Measurements from ENCODE around the gene LTK.

The LTK gene

GRCh38 chr15:41530363-41530956 is 16.8 kb upstream of the LTK start:
- no peak for DNase-seq

DNA sequence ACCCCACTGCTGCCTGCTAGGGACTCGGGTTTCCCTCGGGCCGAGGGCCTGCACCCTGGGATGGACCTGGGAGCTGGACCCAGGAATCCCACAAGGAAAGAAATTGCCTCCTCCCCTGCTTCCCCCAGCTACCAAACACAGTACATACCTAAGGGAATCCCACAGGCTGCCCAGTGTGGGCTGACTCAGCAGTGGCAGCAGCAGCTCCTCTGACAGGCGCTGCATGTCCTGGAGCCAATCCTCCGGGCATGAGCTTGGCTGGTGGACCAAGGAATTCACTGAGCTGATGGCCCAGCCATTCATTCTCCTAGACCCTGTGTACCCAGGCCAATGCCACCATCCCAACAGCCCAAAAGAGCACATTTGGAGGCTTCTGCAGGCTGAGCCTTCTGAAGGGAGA is 9.5 kb upstream of the LTK start:
- DNase-seq, result no peak

DNA sequence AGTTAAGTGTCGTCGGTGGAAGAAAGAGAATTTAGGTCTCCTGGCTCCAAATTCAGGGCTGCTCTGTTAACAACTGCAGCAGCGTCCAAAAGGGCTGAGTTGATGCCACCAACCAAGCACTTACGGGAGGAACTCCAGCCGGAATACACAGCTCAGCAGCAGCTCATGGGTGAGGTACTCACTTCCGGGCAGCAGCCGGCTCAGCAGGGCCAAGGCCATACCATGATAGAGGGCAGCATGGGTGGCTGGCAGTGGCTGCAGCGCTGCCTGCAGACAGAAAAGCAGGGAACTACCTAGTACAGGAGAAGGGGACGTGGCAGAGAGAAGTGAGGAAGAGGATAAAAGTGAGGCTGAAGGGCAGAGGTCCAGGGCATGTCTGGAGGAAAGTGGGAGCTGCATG is 8.0 kb upstream of the LTK start:
- DNase-seq, result no peak

DNA sequence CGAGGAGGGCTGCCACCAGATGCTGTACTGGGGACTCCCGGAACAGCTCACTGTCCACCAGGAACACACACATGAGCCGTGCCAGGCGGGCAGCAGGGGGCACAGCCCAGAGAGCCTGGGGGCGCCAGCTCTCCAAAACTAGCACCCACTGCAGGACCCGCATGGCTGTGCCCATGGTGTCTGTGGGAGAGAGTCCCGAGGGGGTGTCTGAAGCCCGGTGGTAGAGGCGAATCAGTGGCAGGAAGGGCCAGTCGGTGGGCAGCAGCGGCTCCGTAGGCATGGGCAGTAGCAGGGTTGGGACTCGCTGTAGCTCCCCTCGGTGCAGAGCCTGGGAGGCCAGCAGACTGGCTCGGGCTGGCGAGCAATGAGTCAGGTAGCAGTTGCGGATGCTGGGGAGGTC is 7.0 kb upstream of the LTK start:
- no peak for DNase-seq

- DNase-seq, result no peak
These were observed 4.3 kb upstream of the LTK start for GRCh38 chr15:41517895-41518449.

GRCh38 chr15:41512940-41513505 is 604 bp downstream of the LTK start:
- DNase-seq, result peak; percentile 14

DNA sequence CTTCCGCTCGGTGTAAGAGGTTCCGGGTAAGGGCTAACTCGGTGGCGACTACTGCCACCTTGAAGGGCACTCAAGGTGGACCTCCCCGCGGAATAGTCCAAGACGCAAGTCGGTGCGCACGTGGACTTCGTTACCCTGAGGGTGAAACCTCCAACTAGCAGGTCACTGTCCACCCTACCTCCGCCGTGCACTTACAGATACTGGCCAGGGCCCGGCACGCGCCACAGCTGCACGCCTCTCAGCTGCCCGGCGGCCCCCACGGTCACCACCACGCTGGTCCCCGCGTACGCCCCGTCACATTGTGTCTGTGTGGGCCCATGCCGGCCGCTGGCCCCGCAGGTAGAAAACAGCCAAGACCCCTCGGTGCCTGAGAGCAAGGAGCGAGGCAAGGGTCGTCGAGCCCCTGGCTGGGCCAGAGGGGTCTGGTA is 1.1 kb downstream of the LTK start:
- DNase-seq, result no peak

- DNase-seq, result no peak
These were observed 1.7 kb downstream of the LTK start for GRCh38 chr15:41511899-41512369.

GRCh38 chr15:41511331-41511898 is 2.2 kb downstream of the LTK start:
- no peak for DNase-seq

- DNase-seq, result no peak
These were observed 2.9 kb downstream of the LTK start for GRCh38 chr15:41510728-41511127.

DNA sequence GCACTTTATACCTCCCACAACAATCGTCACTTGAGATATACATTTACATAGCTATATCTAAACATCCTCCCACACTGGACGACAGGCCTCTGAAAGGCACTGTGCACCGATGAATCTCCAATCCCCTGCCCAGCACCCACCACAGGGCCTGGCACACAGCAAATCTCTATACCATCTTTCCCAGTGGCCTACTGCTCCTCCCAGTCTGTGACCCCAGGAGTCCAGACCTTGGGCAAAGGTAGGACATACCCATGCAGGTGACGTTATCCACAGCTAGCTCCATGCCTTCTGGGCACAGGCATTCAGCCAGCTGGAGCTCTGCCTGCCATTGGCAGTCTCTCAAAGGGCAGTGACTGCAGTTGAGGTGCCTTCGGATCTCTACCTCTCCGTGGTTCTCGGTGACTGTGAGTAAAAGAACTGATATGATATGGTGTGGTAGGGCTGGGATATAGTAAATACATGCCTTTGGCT is 5.8 kb downstream of the LTK start:
- no peak for DNase-seq

- no peak for DNase-seq
These were observed 6.8 kb downstream of the LTK start for GRCh38 chr15:41506796-41507341.

DNA sequence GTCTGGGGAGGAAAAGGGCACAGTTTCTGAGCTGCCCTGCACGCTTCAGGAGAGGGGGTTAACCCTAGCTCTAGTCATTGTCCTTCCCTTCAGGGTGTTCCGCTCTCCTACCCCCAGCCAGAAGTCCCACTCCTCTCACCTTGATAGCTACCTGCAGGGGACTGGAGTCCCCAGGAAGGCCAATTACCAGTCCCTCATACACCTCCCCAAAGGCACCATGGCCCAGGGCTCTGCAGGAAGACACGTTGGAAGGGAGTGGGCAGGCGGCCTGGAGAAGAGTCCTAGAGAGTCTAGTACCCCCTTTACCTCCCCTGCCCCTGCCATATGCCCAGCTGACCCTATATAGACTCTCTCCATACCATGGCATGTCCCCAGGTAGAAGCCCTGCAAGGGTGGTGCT is 7.9 kb downstream of the LTK start:
- DNase-seq, result no peak

DNA sequence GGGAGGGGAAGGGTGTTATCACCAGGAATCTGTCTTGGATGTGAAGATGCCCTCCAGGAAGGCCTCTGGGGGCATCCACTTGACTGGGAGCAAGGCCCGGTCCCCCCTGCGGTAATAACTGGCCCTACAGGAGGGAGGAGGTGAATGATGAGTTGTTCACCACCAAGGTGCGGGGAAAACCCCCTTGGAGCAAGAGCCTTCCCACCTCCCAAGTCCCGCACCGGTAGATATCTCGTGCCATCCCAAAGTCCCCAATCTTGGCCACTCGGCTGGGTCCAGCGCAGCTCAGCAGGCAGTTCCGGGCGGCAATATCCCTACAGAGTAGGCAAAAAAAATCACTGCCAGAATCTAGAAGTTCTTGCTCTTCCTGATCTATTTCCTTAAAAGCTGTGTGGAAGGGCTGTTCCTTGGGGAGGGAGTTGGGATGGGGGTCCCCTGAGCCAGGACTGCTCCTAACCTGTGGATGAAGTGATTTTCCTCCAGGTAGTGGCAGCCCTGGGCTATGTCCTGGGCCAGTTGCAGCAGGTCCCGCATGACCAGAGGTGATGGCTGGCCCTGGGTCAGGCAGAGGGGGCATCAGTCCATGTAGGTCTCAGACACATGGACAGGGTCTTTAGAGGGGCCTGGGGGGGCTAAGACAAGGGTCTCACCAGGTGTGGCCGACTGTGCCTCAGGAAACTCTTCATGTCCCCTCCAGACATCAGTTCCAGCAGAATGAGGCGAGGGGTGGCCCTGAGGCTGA is 8.7 kb downstream of the LTK start:
- DNase-seq, result no peak

DNA sequence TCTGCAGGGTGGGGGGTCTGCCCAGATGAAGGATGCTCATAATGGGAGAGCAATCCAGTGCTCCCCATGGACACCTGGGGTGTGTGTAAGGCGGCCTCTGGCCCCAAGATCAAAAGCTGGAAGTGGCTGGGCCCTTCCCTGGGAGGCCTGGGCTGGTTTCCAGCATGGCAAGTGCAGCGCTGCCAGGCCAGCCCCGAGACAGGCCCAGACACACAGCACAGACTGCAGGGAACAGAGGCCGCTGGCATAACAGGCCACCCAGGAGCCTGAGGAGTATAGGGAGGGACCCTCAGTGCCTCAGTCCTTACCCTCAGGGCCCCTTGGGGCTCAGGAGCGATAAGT is 10.0 kb downstream of the LTK start:
- DNase-seq, result no peak

- DNase-seq, result no peak
These were observed 10.6 kb downstream of the LTK start for GRCh38 chr15:41502795-41503668.

GRCh38 chr15:41501931-41502794 is 11.5 kb downstream of the LTK start:
- DNase-seq, result no peak

DNA sequence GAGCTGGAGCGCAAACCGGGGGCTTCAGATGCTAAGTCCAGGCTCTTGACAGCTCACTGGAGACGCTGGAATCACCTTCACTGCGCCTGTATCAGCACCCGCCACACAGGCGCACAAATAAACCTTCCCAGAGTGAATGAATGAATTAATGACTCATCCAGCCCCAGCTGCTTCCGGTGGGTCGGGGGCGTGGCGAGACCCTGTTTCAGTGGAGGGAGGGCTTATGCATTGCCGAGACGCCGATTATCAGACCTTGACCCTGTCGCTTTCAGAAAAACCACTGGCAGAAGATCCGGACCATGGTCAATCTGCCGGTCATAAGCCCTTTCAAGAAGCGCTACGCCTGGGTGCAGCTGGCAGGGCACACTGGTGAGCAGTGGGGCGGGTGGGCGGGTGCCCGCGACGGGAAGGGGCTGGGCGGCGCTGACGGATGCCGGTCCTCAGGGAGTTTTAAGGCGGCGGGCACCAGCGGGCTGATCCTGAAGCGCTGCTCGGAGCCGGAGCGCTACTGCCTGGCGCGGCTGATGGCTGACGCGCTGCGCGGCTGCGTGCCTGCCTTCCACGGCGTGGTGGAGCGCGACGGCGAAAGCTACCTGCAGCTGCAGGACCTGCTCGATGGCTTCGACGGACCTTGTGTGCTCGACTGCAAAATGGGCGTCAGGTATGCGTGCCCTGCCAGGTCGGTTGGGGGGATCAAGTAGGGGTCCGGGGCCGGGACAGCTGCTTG is 12.3 kb downstream of the LTK start:
- DNase-seq, result peak; percentile 24

GRCh38 chr15:41499109-41499851 is 14.3 kb downstream of the LTK start:
- peak; percentile 37 for DNase-seq

- no peak for DNase-seq
These were observed 15.0 kb downstream of the LTK start for GRCh38 chr15:41498657-41499056.
